Sigmoid colon (tissue), 7 donors: ENCODE results near the gene DNAJC19. TPM values are rescaled to one million over a fixed set of nuclear protein-coding genes. Genes with fewer than 3 reads are reported as not detected.
A peak's percentile ranks its signal among the peaks of the same experiment; 100 is the strongest.

Source experiments
- DNase-seq: peaks from one replicate; pipeline ENCODE4 v3.0.0-alpha.2; 2019
- H3K27ac ChIP-seq, 4 donors: fragments of 200-600 bp; sonication (generic); one replicate each; pipeline ENCODE4 v1.5.1; 2016 to 2019; ENCODE audit warnings: mild to moderate bottlenecking in 1 of 4
- H3K27me3 ChIP-seq, 3 donors: fragments of 200-600 bp; sonication (generic); one replicate each; pipeline ENCODE4 v1.5.1; 2019; ENCODE audit warnings: mild to moderate bottlenecking in 1 of 3
- H3K36me3 ChIP-seq, 4 donors: fragments of 200-600 bp; sonication (generic); one replicate each; pipeline ENCODE4 v1.5.1; 2016 to 2019
- H3K4me1 ChIP-seq, 4 donors: fragments of 200-600 bp; sonication (generic); one replicate each; pipeline ENCODE4 v1.5.1; 2017 to 2019
- H3K4me3 ChIP-seq, 4 donors: fragments of 200-600 bp; sonication (generic); one replicate each; pipeline ENCODE4 v1.5.1; 2017 to 2019; ENCODE audit warnings: mild to moderate bottlenecking in 2 of 4, moderate library complexity in 1 of 4
- H3K9me3 ChIP-seq, 4 donors: fragments of 200-600 bp in 3 of 4; sonication (generic) in 3 of 4; one replicate each; pipeline versions ENCODE4 v1.5.1 to v1.6.1; 2013 to 2019
- CTCF ChIP-seq, 4 experiments: fragments of 450-650 bp in 3 of 4; fragments of 200-600 bp in 1 of 4; IDR thresholded peaks; one replicate each; pipeline ENCODE4 v1.5.1; 2016 to 2019; ENCODE audit warnings: antibody characterized with exemption in 4 of 4, mild to moderate bottlenecking in 3 of 4, moderate library complexity in 2 of 4
- EP300 ChIP-seq, 4 donors: sonication (generic); formaldehyde crosslinking; IDR thresholded peaks; one replicate each; pipeline ENCODE4 v1.6.1; 2017; ENCODE audit warnings: antibody characterized with exemption in 4 of 4
- POLR2A ChIP-seq, 2 donors: fragments of 450-650 bp; IDR thresholded peaks; one replicate each; pipeline ENCODE4 v1.6.1; 2016; ENCODE audit warnings: antibody characterized with exemption in 2 of 2, mild to moderate bottlenecking in 2 of 2, moderate library complexity in 2 of 2
- POLR2AphosphoS5 ChIP-seq, 4 donors: sonication (generic); formaldehyde crosslinking; IDR thresholded peaks; one replicate each; pipeline ENCODE4 v1.6.1; 2017; ENCODE audit warnings: antibody characterized with exemption in 4 of 4
- WGBS, 2 donors: extraction: QIAGEN DNeasy Blood & Tissue Kit; methylation state at CpG; one replicate each; pipeline ENCODE4 v1.1.7; 2013; 5-methylcytosine and 5-hydroxymethylcytosine counted together
- intact Hi-C: fragments of 100-400 bp; cut with DNase I; formaldehyde crosslinking; loops from one replicate; pipeline ENCODE4 v1.15.1; 2023
- polyA plus RNA-seq, 3 donors: library from polyadenylated mRNA; stranded (reverse); fragments of 200-250 nt; gene quantifications; one replicate each; pipeline ENCODE4 v1.2.3, GENCODE V29; 2013
- total RNA-seq, 4 donors: library from RNA; depleted of rRNA; stranded (reverse); fragments of >200 nt; gene quantifications; one replicate each; pipeline ENCODE4 v1.1.0, GENCODE V29; 2016
- donor health status: healthy with polysubstance abuse.
- donor health status: Bipolar disorder and iron deficiency.
- donor health status: healthy.

DNAJC19 gene
- total and polyA plus RNA-seq, 7 donors = 29.3 to 89.2 (median 42.3) TPM

DNA sequence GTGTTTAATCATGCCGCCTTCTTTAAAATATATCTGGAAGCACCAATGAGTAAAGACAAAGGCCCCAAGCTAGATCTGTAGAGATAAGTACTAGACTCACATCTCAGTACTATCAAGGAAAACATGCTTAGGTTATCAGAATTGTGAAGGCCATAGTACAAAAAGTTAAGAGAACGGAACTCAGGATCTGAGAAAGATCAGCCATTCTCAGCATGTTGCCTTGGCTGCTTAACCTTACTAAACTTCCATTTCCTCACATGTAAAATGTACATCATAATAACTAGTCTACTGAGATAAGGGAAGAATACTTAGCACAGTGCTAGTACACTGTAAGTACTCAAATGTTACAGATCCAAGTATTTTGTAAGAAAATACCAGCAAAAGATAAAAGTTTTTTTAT, 7.6 kb downstream of the DNAJC19 start:
- Histone ChIP-seq H3K36me3 (peaks cover 0 to 64% (median 2%) of the 10 kb centered on the region in 4 donors), H3K9me3 (no peaks in the 10 kb centered on the region), H3K27ac (no peak overlapping the region), H3K4me1 (peaks cover 0 to 18% (median 9%) of the 10 kb centered on the region in 4 donors), H3K4me3 (no peak overlapping the region), H3K27me3 (no peaks in the 10 kb centered on the region)
- 96 to 98% methylated on average over 2 of the region's 2 CpGs for WGBS, 2 donors
- intact Hi-C loops = no loop called here
- TF ChIP-seq EP300 (IDR thresholded peaks at IDR 0.05) (no peak), POLR2AphosphoS5 (IDR thresholded peaks at IDR 0.05) (no peak), CTCF (IDR thresholded peaks at IDR 0.05) (no peak), POLR2A (IDR thresholded peaks at IDR 0.05) (no peak)
- no peak for DNase-seq

DNA sequence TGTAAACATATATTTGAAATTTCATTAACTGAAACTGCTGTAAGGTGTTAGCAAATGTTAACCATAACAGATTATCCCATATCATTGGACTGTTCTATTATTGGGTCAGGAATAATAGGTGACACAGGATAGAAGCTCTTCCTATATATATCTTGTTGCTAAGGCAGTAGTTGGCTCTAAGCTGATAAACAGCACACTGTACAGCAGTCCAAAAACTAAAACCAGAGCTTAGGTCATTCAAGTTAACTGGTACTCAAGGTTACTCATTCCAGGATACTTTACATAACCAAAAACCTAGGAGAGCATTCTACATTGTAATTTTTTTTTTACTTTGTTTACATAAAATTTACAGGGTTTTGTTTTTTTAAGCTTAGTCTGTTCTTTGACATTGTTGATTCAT, 8.9 kb downstream of the DNAJC19 start:
- H3K36me3 ChIP-seq = peaks cover 0 to 62% (median 5%) of the 10 kb centered on the region in 4 donors
- intact Hi-C loops = no loop called here
- no peak for TF ChIP-seq POLR2AphosphoS5 (IDR thresholded peaks at IDR 0.05)
- no peak for TF ChIP-seq EP300 (IDR thresholded peaks at IDR 0.05)
- no peak for TF ChIP-seq POLR2A (IDR thresholded peaks at IDR 0.05)
- no peak for TF ChIP-seq CTCF (IDR thresholded peaks at IDR 0.05)
- H3K4me3 ChIP-seq = no peak overlapping the region
- no peaks in the 10 kb centered on the region for H3K27me3 ChIP-seq
- H3K9me3 ChIP-seq = no peaks in the 10 kb centered on the region
- H3K4me1 ChIP-seq = peaks cover 0 to 16% (median 9%) of the 10 kb centered on the region in 4 donors
- no peak for DNase-seq
- peak overlapping the region in 2 of 4 donors; percentile 38 to 48 for H3K27ac ChIP-seq

GRCh38 chr3:180979961-180980360, 9.6 kb downstream of the DNAJC19 start:
- Histone ChIP-seq H3K4me3 (no peak overlapping the region), H3K36me3 (peaks cover 0 to 62% (median 5%) of the 10 kb centered on the region in 4 donors), H3K9me3 (no peaks in the 10 kb centered on the region), H3K4me1 (peaks cover 0 to 16% (median 9%) of the 10 kb centered on the region in 4 donors), H3K27me3 (no peaks in the 10 kb centered on the region), H3K27ac (peak overlapping the region in 1 of 4 donors; percentile 38)
- TF ChIP-seq CTCF (IDR thresholded peaks at IDR 0.05) (no peak), POLR2AphosphoS5 (IDR thresholded peaks at IDR 0.05) (no peak), POLR2A (IDR thresholded peaks at IDR 0.05) (no peak), EP300 (IDR thresholded peaks at IDR 0.05) (no peak)
- no peak for DNase-seq
- intact Hi-C loops = no loop called here

DNA sequence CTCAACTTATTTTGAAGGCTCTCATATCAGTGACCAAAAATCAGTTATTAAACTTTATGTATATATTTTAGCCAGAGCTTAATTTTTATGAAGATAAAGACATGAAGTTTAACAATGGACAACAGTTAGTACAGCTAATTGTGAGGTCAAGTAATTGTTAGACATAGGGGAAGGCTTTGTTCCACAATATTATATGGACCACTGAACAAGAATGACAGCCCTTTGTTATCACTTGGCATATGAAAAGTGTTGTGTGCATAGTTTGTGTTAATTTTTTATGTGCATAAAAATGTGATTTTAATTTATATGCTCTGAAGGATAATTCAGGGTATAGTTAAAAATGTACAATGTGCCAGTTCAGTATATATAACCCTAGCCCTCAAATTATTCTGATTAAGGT, 12.0 kb downstream of the DNAJC19 start:
- H3K4me3 ChIP-seq = no peak overlapping the region
- H3K27me3 ChIP-seq = no peaks in the 10 kb centered on the region
- H3K36me3 ChIP-seq = peaks cover 0 to 49% (median 5%) of the 10 kb centered on the region in 4 donors
- intact Hi-C loops = no loop called here
- no peak for DNase-seq
- peaks cover 0 to 16% (median 9%) of the 10 kb centered on the region in 4 donors for H3K4me1 ChIP-seq
- TF ChIP-seq POLR2A (IDR thresholded peaks at IDR 0.05) = no peak
- TF ChIP-seq CTCF (IDR thresholded peaks at IDR 0.05) = no peak
- TF ChIP-seq EP300 (IDR thresholded peaks at IDR 0.05) = no peak
- no peak for TF ChIP-seq POLR2AphosphoS5 (IDR thresholded peaks at IDR 0.05)
- no peak overlapping the region for H3K27ac ChIP-seq
- H3K9me3 ChIP-seq = no peaks in the 10 kb centered on the region

- 90 to 94% methylated on average over 6 of the region's 6 CpGs for WGBS, 2 donors
- DNase-seq = no peak
- intact Hi-C loops = no loop called here
- Histone ChIP-seq H3K36me3 (peaks cover 0 to 77% (median 17%) of the 10 kb centered on the region in 4 donors), H3K4me3 (no peak overlapping the region), H3K4me1 (no peaks in the 10 kb centered on the region), H3K27ac (no peak overlapping the region), H3K9me3 (no peaks in the 10 kb centered on the region), H3K27me3 (no peaks in the 10 kb centered on the region)
- TF ChIP-seq POLR2AphosphoS5 (IDR thresholded peaks at IDR 0.05) (no peak), EP300 (IDR thresholded peaks at IDR 0.05) (no peak), POLR2A (IDR thresholded peaks at IDR 0.05) (no peak), CTCF (IDR thresholded peaks at IDR 0.05) (no peak)
Observed at GRCh38 chr3:180974286-180974685, 15.2 kb downstream of the DNAJC19 start.
